Neural progenitor cell (in vitro differentiated cells): ENCODE results near the gene LAX1. TPM values are rescaled to one million over a fixed set of nuclear protein-coding genes. Genes with fewer than 3 reads are reported as not detected.
A peak's percentile ranks its signal among the peaks of the same experiment; 100 is the strongest.

Experiments used
- DNase-seq: peaks from one replicate; pipeline ENCODE4 v3.0.0-alpha.2; 2016; ENCODE audit warnings: low spot score
- H2AFZ ChIP-seq: fragments of 200-600 bp; sonication (generic); replicated peaks from 2 replicates; pipeline ENCODE4 v1.6.1; 2016; ENCODE audit warnings: antibody characterized with exemption
- H3F3A ChIP-seq: fragments of 200-600 bp; sonication (generic); 2 replicates; pipeline ENCODE4 v1.6.1; 2016; ENCODE audit warnings: antibody characterized with exemption, low read depth
- H3K27ac ChIP-seq: fragments of 200-600 bp; sonication (generic); 2 replicates; pipeline ENCODE4 v1.5.1; 2016; ENCODE audit warnings: mild to moderate bottlenecking
- H3K27me3 ChIP-seq: fragments of 200-600 bp; sonication (generic); 2 replicates; pipeline ENCODE4 v1.6.1; 2016; ENCODE audit warnings: mild to moderate bottlenecking, moderate library complexity
- H3K36me3 ChIP-seq: fragments of 200-600 bp; sonication (generic); 2 replicates; pipeline ENCODE4 v1.5.1; 2016
- H3K4me1 ChIP-seq: fragments of 200-600 bp; sonication (generic); 2 replicates; pipeline ENCODE4 v1.6.1; 2016; ENCODE audit warnings: mixed run types
- H3K4me2 ChIP-seq: fragments of 200-600 bp; sonication (generic); 2 replicates; pipeline ENCODE4 v1.6.1; 2016
- H3K4me3 ChIP-seq: fragments of 200-600 bp; sonication (generic); 2 replicates; pipeline ENCODE4 v1.5.1; 2016
- H3K79me2 ChIP-seq: fragments of 200-600 bp; sonication (generic); 2 replicates; pipeline ENCODE4 v1.6.1; 2016; ENCODE audit warnings: low read depth
- H3K9ac ChIP-seq: fragments of 200-600 bp; sonication (generic); 2 replicates; pipeline ENCODE4 v1.6.1; 2016
- H3K9me3 ChIP-seq: fragments of 200-600 bp; sonication (generic); 2 replicates; pipeline ENCODE4 v1.5.1; 2016; ENCODE audit warnings: low read depth
- H4K20me1 ChIP-seq: fragments of 200-600 bp; sonication (generic); 2 replicates; pipeline ENCODE4 v1.6.1; 2016; ENCODE audit warnings: low read depth
- H3K27ac Mint-ChIP-seq: 3 replicates; pipeline ENCODE4 v1.8.0; 2021; ENCODE audit warnings: mixed read lengths
- H3K27me3 Mint-ChIP-seq: 2 replicates; pipeline ENCODE4 v1.8.0; 2022; ENCODE audit warnings: low read depth, mild to moderate bottlenecking, inconsistent platforms, moderate library complexity, mixed read lengths; ENCODE audit not compliant: insufficient read depth
- H3K36me3 Mint-ChIP-seq: 3 replicates; pipeline ENCODE4 v1.8.0; 2021; ENCODE audit warnings: mixed read lengths
- H3K4me1 Mint-ChIP-seq: 3 replicates; pipeline ENCODE4 v1.8.0; 2021; ENCODE audit warnings: mixed read lengths
- H3K4me3 Mint-ChIP-seq: 3 replicates; pipeline ENCODE4 v1.8.0; 2021; ENCODE audit warnings: mild to moderate bottlenecking, moderate library complexity, mixed read lengths
- H3K9me3 Mint-ChIP-seq: 3 replicates; pipeline ENCODE4 v1.8.0; 2020; ENCODE audit warnings: mixed read lengths
- CTCF ChIP-seq: fragments of 200-600 bp; sonication (generic); IDR thresholded peaks from 2 replicates; pipeline ENCODE4 v1.5.1; 2017; ENCODE audit warnings: antibody characterized with exemption, mild to moderate bottlenecking
- EZH2 ChIP-seq: fragments of 200-600 bp; sonication (generic); IDR thresholded peaks from 2 replicates; pipeline ENCODE4 v1.6.1; 2017; ENCODE audit warnings: antibody characterized with exemption, mild to moderate bottlenecking, moderate library complexity
- EZH2phosphoT487 ChIP-seq: fragments of 200-600 bp; sonication (generic); IDR thresholded peaks from 2 replicates; pipeline ENCODE4 v1.6.1; 2017; ENCODE audit warnings: antibody characterized with exemption
- total RNA-seq: library from RNA; depleted of rRNA; stranded (reverse); fragments of >200 nt; gene quantifications from 2 replicates; pipeline ENCODE4 v1.2.3, GENCODE V29; 2015; ENCODE audit warnings: low replicate concordance

LAX1 gene
- total RNA-seq, 1 donor from 2014 or later = not detected

DNA sequence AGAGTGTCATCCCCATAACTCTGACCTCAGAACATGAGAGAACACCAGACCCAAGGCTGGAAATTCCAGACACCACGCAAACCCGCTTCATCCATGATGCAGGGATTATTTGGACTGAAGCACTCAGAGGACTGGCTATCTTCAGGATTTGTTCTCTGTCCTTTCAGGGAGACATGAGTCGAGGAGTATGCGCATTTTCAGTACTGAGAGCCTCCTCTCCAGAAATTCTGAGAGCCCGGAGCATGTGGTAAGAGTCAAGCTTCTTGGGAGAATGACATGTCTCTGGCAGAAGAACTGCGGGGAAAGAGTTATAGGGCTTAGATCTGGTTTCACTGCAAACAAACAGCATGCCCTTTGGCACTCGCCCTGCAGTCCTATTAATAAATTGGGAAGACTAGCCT is 6.9 kb downstream of the LAX1 start:
- peaks cover 9% of the 10 kb centered on the region for H3K27me3 Mint-ChIP-seq
- no peaks in the 10 kb centered on the region for H3F3A ChIP-seq
- H3K36me3 Mint-ChIP-seq = no peaks in the 10 kb centered on the region
- H3K27ac ChIP-seq = no peak overlapping the region
- H3K79me2 ChIP-seq = no peaks in the 10 kb centered on the region
- TF ChIP-seq EZH2phosphoT487 (no peak), CTCF (no peak), EZH2 (no peak)
- no peak overlapping the region for H3K4me3 Mint-ChIP-seq
- peaks cover 2% of the 10 kb centered on the region for H3K9me3 Mint-ChIP-seq
- no peak overlapping the region for H3K9ac ChIP-seq
- no peak for DNase-seq
- H2AFZ ChIP-seq = no peak overlapping the region
- H3K4me3 ChIP-seq = no peak overlapping the region
- H3K27me3 ChIP-seq = no peaks in the 10 kb centered on the region
- H3K4me1 ChIP-seq = no peaks in the 10 kb centered on the region
- no peak overlapping the region for H3K4me2 ChIP-seq
- H3K27ac Mint-ChIP-seq = no peak overlapping the region
- no peaks in the 10 kb centered on the region for H3K36me3 ChIP-seq
- no peaks in the 10 kb centered on the region for H4K20me1 ChIP-seq
- no peaks in the 10 kb centered on the region for H3K9me3 ChIP-seq
- H3K4me1 Mint-ChIP-seq = peaks cover 15% of the 10 kb centered on the region

GRCh38 chr1:203772836-203773235 is 7.9 kb downstream of the LAX1 start:
- H2AFZ ChIP-seq = no peak overlapping the region
- H3K4me1 Mint-ChIP-seq = peaks cover 15% of the 10 kb centered on the region
- no peaks in the 10 kb centered on the region for H3K36me3 ChIP-seq
- H4K20me1 ChIP-seq = no peaks in the 10 kb centered on the region
- H3F3A ChIP-seq = no peaks in the 10 kb centered on the region
- no peak overlapping the region for H3K4me2 ChIP-seq
- H3K9me3 ChIP-seq = no peaks in the 10 kb centered on the region
- H3K27ac Mint-ChIP-seq = no peak overlapping the region
- no peaks in the 10 kb centered on the region for H3K36me3 Mint-ChIP-seq
- no peak overlapping the region for H3K27ac ChIP-seq
- H3K79me2 ChIP-seq = no peaks in the 10 kb centered on the region
- H3K27me3 Mint-ChIP-seq = peaks cover 9% of the 10 kb centered on the region
- H3K4me3 ChIP-seq = no peak overlapping the region
- H3K9me3 Mint-ChIP-seq = peaks cover 2% of the 10 kb centered on the region
- no peaks in the 10 kb centered on the region for H3K4me1 ChIP-seq
- no peaks in the 10 kb centered on the region for H3K27me3 ChIP-seq
- no peak overlapping the region for H3K9ac ChIP-seq
- H3K4me3 Mint-ChIP-seq = no peak overlapping the region
- TF ChIP-seq EZH2 (no peak), EZH2phosphoT487 (no peak), CTCF (no peak)
- DNase-seq = no peak

GRCh38 chr1:203776636-203777035 is 11.7 kb downstream of the LAX1 start:
- H3K9me3 Mint-ChIP-seq = no peaks in the 10 kb centered on the region
- no peaks in the 10 kb centered on the region for H3K36me3 Mint-ChIP-seq
- no peak overlapping the region for H3K4me2 ChIP-seq
- H3K4me1 Mint-ChIP-seq = peaks cover 9% of the 10 kb centered on the region
- H4K20me1 ChIP-seq = no peaks in the 10 kb centered on the region
- no peak overlapping the region for H3K4me3 Mint-ChIP-seq
- no peak overlapping the region for H2AFZ ChIP-seq
- H3K27ac ChIP-seq = no peak overlapping the region
- H3K4me1 ChIP-seq = no peaks in the 10 kb centered on the region
- H3K9ac ChIP-seq = no peak overlapping the region
- peaks cover 5% of the 10 kb centered on the region for H3K27me3 Mint-ChIP-seq
- no peaks in the 10 kb centered on the region for H3F3A ChIP-seq
- H3K36me3 ChIP-seq = no peaks in the 10 kb centered on the region
- peak; percentile 18 for DNase-seq
- H3K79me2 ChIP-seq = no peaks in the 10 kb centered on the region
- peak overlapping the region; percentile 20 for H3K27ac Mint-ChIP-seq
- H3K27me3 ChIP-seq = no peaks in the 10 kb centered on the region
- H3K9me3 ChIP-seq = no peaks in the 10 kb centered on the region
- H3K4me3 ChIP-seq = no peak overlapping the region
- TF ChIP-seq CTCF = peak; percentile 24
- no peak for TF ChIP-seq EZH2
- TF ChIP-seq EZH2phosphoT487 = no peak

DNA sequence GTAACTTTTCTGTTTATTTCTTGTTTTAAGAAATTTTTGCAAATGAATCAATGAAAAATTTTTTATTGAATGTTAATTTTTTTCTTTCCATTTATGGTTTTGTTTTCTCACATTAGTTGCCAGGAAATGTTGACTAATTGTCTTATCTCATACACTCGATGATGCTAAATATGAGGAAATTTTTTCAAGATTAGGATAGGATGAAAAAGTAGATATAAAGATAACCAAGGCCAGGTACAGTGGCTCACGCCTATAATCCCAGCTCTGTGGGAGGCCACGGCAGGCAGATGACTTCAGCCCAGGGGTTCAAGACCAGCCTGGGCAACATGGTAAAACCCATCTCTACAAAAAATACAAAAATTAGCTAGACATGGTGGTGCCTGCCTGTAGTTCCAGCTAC is 12.6 kb downstream of the LAX1 start:
- H3K79me2 ChIP-seq = no peaks in the 10 kb centered on the region
- H3K4me3 Mint-ChIP-seq = no peak overlapping the region

More for the DNA sequence above, 12.6 kb downstream of the LAX1 start:
- no peak overlapping the region for H3K4me3 ChIP-seq
- TF ChIP-seq EZH2phosphoT487 = no peak
- no peak for TF ChIP-seq EZH2
- no peak for TF ChIP-seq CTCF
- H3K36me3 Mint-ChIP-seq = no peaks in the 10 kb centered on the region
- peaks cover 9% of the 10 kb centered on the region for H3K4me1 Mint-ChIP-seq
- H3K4me1 ChIP-seq = no peaks in the 10 kb centered on the region
- no peaks in the 10 kb centered on the region for H4K20me1 ChIP-seq
- H3K4me2 ChIP-seq = no peak overlapping the region
- H2AFZ ChIP-seq = no peak overlapping the region
- no peaks in the 10 kb centered on the region for H3F3A ChIP-seq
- no peaks in the 10 kb centered on the region for H3K9me3 ChIP-seq
- H3K9me3 Mint-ChIP-seq = no peaks in the 10 kb centered on the region
- no peak overlapping the region for H3K9ac ChIP-seq
- no peaks in the 10 kb centered on the region for H3K36me3 ChIP-seq
- no peak overlapping the region for H3K27ac ChIP-seq
- peaks cover 5% of the 10 kb centered on the region for H3K27me3 Mint-ChIP-seq
- H3K27me3 ChIP-seq = no peaks in the 10 kb centered on the region
- H3K27ac Mint-ChIP-seq = no peak overlapping the region
- DNase-seq = no peak
